H1 (cell line): ENCODE measurements around the gene RBM20.

Source experiments
- CREB1 ChIP-seq: IDR thresholded peaks from 2 replicates; pipeline ENCODE4 v1.6.1; 2012; ENCODE audit warnings: inconsistent platforms
- EP300 ChIP-seq, 2 experiments: IDR thresholded peaks; 1 replicate in 1 of 2; 2 replicates in 1 of 2; pipeline ENCODE4 v1.6.1; 2011 to 2012; ENCODE audit warnings: low read depth in 2 of 2, low read length in 2 of 2, mild to moderate bottlenecking in 2 of 2, borderline replicate concordance in 1 of 2, inconsistent platforms in 1 of 2, moderate library complexity in 1 of 2
- EZH2 ChIP-seq: fragments of 200-600 bp; sonication (generic); IDR thresholded peaks from 2 replicates; pipeline ENCODE4 v1.7.1; 2012; ENCODE audit warnings: low read depth, mild to moderate bottlenecking, moderate library complexity, low read length, inconsistent platforms; ENCODE audit not compliant: severe bottlenecking
- GTF2F1 ChIP-seq: IDR thresholded peaks from 2 replicates; pipeline ENCODE4 v1.6.1; 2012; ENCODE audit warnings: low read depth, low read length, improper control_type of control experiment, borderline replicate concordance
- JUN ChIP-seq: IDR thresholded peaks from 2 replicates; pipeline ENCODE4 v1.6.1; 2011; ENCODE audit warnings: low read depth, mild to moderate bottlenecking, improper control_type of control experiment, low read length
- MAFK ChIP-seq: IDR thresholded peaks from 2 replicates; pipeline ENCODE4 v1.6.1; 2012; ENCODE audit warnings: low read depth, mild to moderate bottlenecking, improper control_type of control experiment, low read length
- POLR2A ChIP-seq, 2 experiments: IDR thresholded peaks; 1 replicate in 1 of 2; 2 replicates in 1 of 2; pipeline ENCODE4 v1.6.1; 2011; ENCODE audit warnings: low read depth in 2 of 2, low read length in 2 of 2, mild to moderate bottlenecking in 2 of 2; ENCODE audit errors: control extremely low read depth in 1 of 2
- POLR2AphosphoS5 ChIP-seq: IDR thresholded peaks from 2 replicates; pipeline ENCODE4 v1.6.1; 2011; ENCODE audit warnings: low read depth, low read length
- SP1 ChIP-seq: IDR thresholded peaks from 2 replicates; pipeline ENCODE4 v1.6.1; 2011; ENCODE audit warnings: low read depth, low read length
- ZNF274 ChIP-seq: IDR thresholded peaks from 2 replicates; pipeline ENCODE4 v1.7.0; 2012; ENCODE audit warnings: low read length, borderline replicate concordance; ENCODE audit errors: extremely low read depth
- TF ChIP-seq, protein P1 (sequence below), 3 experiments: IDR thresholded peaks; 1 replicate in 2 of 3; 2 replicates in 1 of 3; pipeline versions ENCODE4 v1.5.1 to v1.6.1; 2011; ENCODE audit warnings: low read length in 3 of 3, mild to moderate bottlenecking in 3 of 3, inconsistent platforms in 2 of 3, low read depth in 1 of 3, moderate library complexity in 1 of 3; ENCODE audit not compliant: insufficient read depth in 1 of 3; ENCODE audit errors: control extremely low read depth in 1 of 3
- TF ChIP-seq, protein P2 (sequence below): IDR thresholded peaks from 2 replicates; pipeline ENCODE4 v1.6.1; 2011; ENCODE audit warnings: low read depth, mild to moderate bottlenecking, low read length; ENCODE audit not compliant: insufficient read depth

DNA sequence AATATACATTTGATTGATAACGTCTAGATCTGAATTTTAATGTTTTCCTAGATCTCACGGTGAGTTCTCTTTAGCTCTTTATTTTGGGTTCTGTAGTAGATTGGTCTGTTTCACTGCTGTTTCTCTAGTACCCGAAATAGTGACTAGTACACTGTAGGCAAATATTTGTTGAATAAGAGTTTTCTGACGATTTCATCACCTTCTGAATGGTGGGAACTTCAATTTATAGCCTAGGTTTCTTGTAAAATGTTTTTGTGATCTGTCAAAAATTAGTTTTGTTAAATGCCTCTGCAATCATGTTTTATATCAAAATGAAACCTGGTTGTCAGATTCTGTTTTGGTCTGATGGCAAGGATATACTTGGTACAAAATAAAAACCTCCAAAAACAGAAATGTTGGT lies 237.8 kb downstream of the RBM20 start:
- TF ChIP-seq SP1, result no peak
- no peak for TF ChIP-seq GTF2F1
- TF ChIP-seq EZH2, result no peak
- no peak for TF ChIP-seq MAFK
- no peak for TF ChIP-seq POLR2A (IDR thresholded peaks at IDR 0.05; ENCODE audit: control extremely low read depth in 1 of 2, low read depth in 2 of 2, low read length in 2 of 2)
- TF ChIP-seq, protein P1, sequence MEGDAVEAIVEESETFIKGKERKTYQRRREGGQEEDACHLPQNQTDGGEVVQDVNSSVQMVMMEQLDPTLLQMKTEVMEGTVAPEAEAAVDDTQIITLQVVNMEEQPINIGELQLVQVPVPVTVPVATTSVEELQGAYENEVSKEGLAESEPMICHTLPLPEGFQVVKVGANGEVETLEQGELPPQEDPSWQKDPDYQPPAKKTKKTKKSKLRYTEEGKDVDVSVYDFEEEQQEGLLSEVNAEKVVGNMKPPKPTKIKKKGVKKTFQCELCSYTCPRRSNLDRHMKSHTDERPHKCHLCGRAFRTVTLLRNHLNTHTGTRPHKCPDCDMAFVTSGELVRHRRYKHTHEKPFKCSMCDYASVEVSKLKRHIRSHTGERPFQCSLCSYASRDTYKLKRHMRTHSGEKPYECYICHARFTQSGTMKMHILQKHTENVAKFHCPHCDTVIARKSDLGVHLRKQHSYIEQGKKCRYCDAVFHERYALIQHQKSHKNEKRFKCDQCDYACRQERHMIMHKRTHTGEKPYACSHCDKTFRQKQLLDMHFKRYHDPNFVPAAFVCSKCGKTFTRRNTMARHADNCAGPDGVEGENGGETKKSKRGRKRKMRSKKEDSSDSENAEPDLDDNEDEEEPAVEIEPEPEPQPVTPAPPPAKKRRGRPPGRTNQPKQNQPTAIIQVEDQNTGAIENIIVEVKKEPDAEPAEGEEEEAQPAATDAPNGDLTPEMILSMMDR (IDR thresholded peaks at IDR 0.05; ENCODE audit: control extremely low read depth in 1 of 3, insufficient read depth in 1 of 3, low read depth in 1 of 3, low read length in 3 of 3), result no peak
- no peak for TF ChIP-seq ZNF274
- TF ChIP-seq, protein P2, sequence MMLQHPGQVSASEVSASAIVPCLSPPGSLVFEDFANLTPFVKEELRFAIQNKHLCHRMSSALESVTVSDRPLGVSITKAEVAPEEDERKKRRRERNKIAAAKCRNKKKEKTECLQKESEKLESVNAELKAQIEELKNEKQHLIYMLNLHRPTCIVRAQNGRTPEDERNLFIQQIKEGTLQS, result no peak
- no peak for TF ChIP-seq JUN
- no peak for TF ChIP-seq CREB1
- TF ChIP-seq EP300 (IDR thresholded peaks at IDR 0.05; ENCODE audit: borderline replicate concordance in 1 of 2, low read depth in 2 of 2, low read length in 2 of 2), result no peak
- no peak for TF ChIP-seq POLR2AphosphoS5
